ENCODE data around the gene KMT5C. TPM values are rescaled to one million over a fixed set of nuclear protein-coding genes. Genes with fewer than 3 reads are reported as not detected.

The KMT5C gene
- total RNA-seq = 10 to 100 TPM; 15.6 to 25.3 TPM

- peaks cover 3% of the 10 kb centered on the region for H3K27me3 Mint-ChIP-seq
- peak within 1 kb of the TSS; percentile 99 for H3K27ac Mint-ChIP-seq
- ATAC-seq (replicated peaks) = peak; percentile 86
- H3K9me3 Mint-ChIP-seq = no peaks in the 10 kb centered on the region
- peak within 1 kb of the TSS; percentile 89 for H3K4me3 Mint-ChIP-seq
- peaks cover 10% of the 10 kb centered on the region for H3K4me1 Mint-ChIP-seq
- H3K36me3 Mint-ChIP-seq (ENCODE audit: low read depth) = peaks cover 21% of the 10 kb centered on the region
Measured at GRCh38 chr19:55339105-55339888, at the start of gene KMT5C. TSS of gene KMT5C (plus strand) at chr19:55339876. CDS start at chr19:55341937, 2,061 bp downstream.

GRCh38 chr19:55297267-55297666, 42.4 kb upstream of the KMT5C start:
- no peaks in the 10 kb centered on the region for H3K27me3 Mint-ChIP-seq
- H3K4me3 Mint-ChIP-seq = no peak overlapping the region
- H3K4me1 Mint-ChIP-seq = no peaks in the 10 kb centered on the region
- H3K36me3 Mint-ChIP-seq (ENCODE audit: low read depth) = no peaks in the 10 kb centered on the region
- H3K27ac Mint-ChIP-seq = no peak overlapping the region
- no peaks in the 10 kb centered on the region for H3K9me3 Mint-ChIP-seq
- no peak for ATAC-seq (replicated peaks)

GRCh38 chr19:55299991-55300390, 39.7 kb upstream of the KMT5C start:
- no peaks in the 10 kb centered on the region for H3K36me3 Mint-ChIP-seq (ENCODE audit: low read depth)
- no peak overlapping the region for H3K27ac Mint-ChIP-seq
- no peak for ATAC-seq (replicated peaks)
- no peaks in the 10 kb centered on the region for H3K9me3 Mint-ChIP-seq
- H3K4me1 Mint-ChIP-seq = no peaks in the 10 kb centered on the region
- no peak overlapping the region for H3K4me3 Mint-ChIP-seq
- no peaks in the 10 kb centered on the region for H3K27me3 Mint-ChIP-seq

- H3K9me3 Mint-ChIP-seq = no peaks in the 10 kb centered on the region
- H3K4me3 Mint-ChIP-seq = peak overlapping the region; percentile 88
- ATAC-seq (replicated peaks) = no peak
- H3K27me3 Mint-ChIP-seq = no peaks in the 10 kb centered on the region
- H3K4me1 Mint-ChIP-seq = no peaks in the 10 kb centered on the region
- H3K36me3 Mint-ChIP-seq (ENCODE audit: low read depth) = no peaks in the 10 kb centered on the region
- H3K27ac Mint-ChIP-seq = peak overlapping the region; percentile 91
Measured at GRCh38 chr19:55300886-55301458, 38.7 kb upstream of the KMT5C start.

- H3K27me3 Mint-ChIP-seq = no peaks in the 10 kb centered on the region
- H3K9me3 Mint-ChIP-seq = no peaks in the 10 kb centered on the region
- H3K27ac Mint-ChIP-seq = peak overlapping the region; percentile 91
- peak overlapping the region; percentile 88 for H3K4me3 Mint-ChIP-seq
- no peaks in the 10 kb centered on the region for H3K4me1 Mint-ChIP-seq
- no peaks in the 10 kb centered on the region for H3K36me3 Mint-ChIP-seq (ENCODE audit: low read depth)
- peak; percentile 95 for ATAC-seq (replicated peaks)
Measured at GRCh38 chr19:55301459-55302317, 38.0 kb upstream of the KMT5C start.

GRCh38 chr19:55302318-55302703, 37.4 kb upstream of the KMT5C start:
- Mint-ChIP-seq H3K27me3 (no peaks in the 10 kb centered on the region), H3K27ac (peak overlapping the region; percentile 91), H3K36me3 (ENCODE audit: low read depth) (no peaks in the 10 kb centered on the region), H3K4me1 (no peaks in the 10 kb centered on the region), H3K9me3 (no peaks in the 10 kb centered on the region), H3K4me3 (peak overlapping the region; percentile 88)
- ATAC-seq (replicated peaks) = no peak

- H3K27me3 Mint-ChIP-seq = no peaks in the 10 kb centered on the region
- H3K36me3 Mint-ChIP-seq (ENCODE audit: low read depth) = no peaks in the 10 kb centered on the region
- H3K4me1 Mint-ChIP-seq = no peaks in the 10 kb centered on the region
- H3K27ac Mint-ChIP-seq = no peak overlapping the region
- H3K9me3 Mint-ChIP-seq = no peaks in the 10 kb centered on the region
- ATAC-seq (replicated peaks) = no peak
- H3K4me3 Mint-ChIP-seq = no peak overlapping the region
Measured at GRCh38 chr19:55303477-55303876, 36.2 kb upstream of the KMT5C start.

GRCh38 chr19:55304279-55304978, 35.2 kb upstream of the KMT5C start:
- no peak overlapping the region for H3K4me3 Mint-ChIP-seq
- H3K27me3 Mint-ChIP-seq = no peaks in the 10 kb centered on the region
- no peaks in the 10 kb centered on the region for H3K9me3 Mint-ChIP-seq
- no peaks in the 10 kb centered on the region for H3K36me3 Mint-ChIP-seq (ENCODE audit: low read depth)
- H3K4me1 Mint-ChIP-seq = no peaks in the 10 kb centered on the region
- ATAC-seq (replicated peaks) = no peak
- no peak overlapping the region for H3K27ac Mint-ChIP-seq

GRCh38 chr19:55304980-55305379, 34.7 kb upstream of the KMT5C start:
- H3K9me3 Mint-ChIP-seq = no peaks in the 10 kb centered on the region
- no peak overlapping the region for H3K4me3 Mint-ChIP-seq
- no peaks in the 10 kb centered on the region for H3K27me3 Mint-ChIP-seq
- no peak overlapping the region for H3K27ac Mint-ChIP-seq
- no peaks in the 10 kb centered on the region for H3K4me1 Mint-ChIP-seq
- ATAC-seq (replicated peaks) = no peak
- no peaks in the 10 kb centered on the region for H3K36me3 Mint-ChIP-seq (ENCODE audit: low read depth)

- H3K27me3 Mint-ChIP-seq = no peaks in the 10 kb centered on the region
- H3K9me3 Mint-ChIP-seq = no peaks in the 10 kb centered on the region
- no peak overlapping the region for H3K4me3 Mint-ChIP-seq
- H3K4me1 Mint-ChIP-seq = no peaks in the 10 kb centered on the region
- ATAC-seq (replicated peaks) = peak; percentile 30
- no peak overlapping the region for H3K27ac Mint-ChIP-seq
- H3K36me3 Mint-ChIP-seq (ENCODE audit: low read depth) = no peaks in the 10 kb centered on the region
Measured at GRCh38 chr19:55305491-55305890, 34.2 kb upstream of the KMT5C start.

GRCh38 chr19:55305983-55306562, 33.6 kb upstream of the KMT5C start:
- no peak for ATAC-seq (replicated peaks)
- H3K4me1 Mint-ChIP-seq = no peaks in the 10 kb centered on the region
- H3K27ac Mint-ChIP-seq = no peak overlapping the region
- no peaks in the 10 kb centered on the region for H3K9me3 Mint-ChIP-seq
- H3K36me3 Mint-ChIP-seq (ENCODE audit: low read depth) = no peaks in the 10 kb centered on the region
- no peak overlapping the region for H3K4me3 Mint-ChIP-seq
- no peaks in the 10 kb centered on the region for H3K27me3 Mint-ChIP-seq

GRCh38 chr19:55306712-55307111, 33.0 kb upstream of the KMT5C start:
- ATAC-seq (replicated peaks) = no peak
- Mint-ChIP-seq H3K36me3 (ENCODE audit: low read depth) (no peaks in the 10 kb centered on the region), H3K27ac (no peak overlapping the region), H3K9me3 (no peaks in the 10 kb centered on the region), H3K4me1 (no peaks in the 10 kb centered on the region), H3K27me3 (no peaks in the 10 kb centered on the region), H3K4me3 (no peak overlapping the region)

- H3K4me1 Mint-ChIP-seq = peaks cover under 1% of the 10 kb centered on the region
- no peak for ATAC-seq (replicated peaks)
- no peak overlapping the region for H3K27ac Mint-ChIP-seq
- H3K9me3 Mint-ChIP-seq = no peaks in the 10 kb centered on the region
- H3K27me3 Mint-ChIP-seq = no peaks in the 10 kb centered on the region
- H3K4me3 Mint-ChIP-seq = no peak overlapping the region
- H3K36me3 Mint-ChIP-seq (ENCODE audit: low read depth) = no peaks in the 10 kb centered on the region
Measured at GRCh38 chr19:55308281-55308680, 31.4 kb upstream of the KMT5C start.

- peaks cover 5% of the 10 kb centered on the region for H3K4me1 Mint-ChIP-seq
- H3K36me3 Mint-ChIP-seq (ENCODE audit: low read depth) = no peaks in the 10 kb centered on the region
- H3K27ac Mint-ChIP-seq = no peak overlapping the region
- H3K4me3 Mint-ChIP-seq = no peak overlapping the region
- no peaks in the 10 kb centered on the region for H3K27me3 Mint-ChIP-seq
- no peak for ATAC-seq (replicated peaks)
- H3K9me3 Mint-ChIP-seq = no peaks in the 10 kb centered on the region
Measured at GRCh38 chr19:55309448-55309847, 30.2 kb upstream of the KMT5C start.

Data from activated T-helper 17 cell treated with anti-CD3 and anti-CD28 coated beads, Interleukin-2, amount 50 U/mL, for 72 hours (primary cell).